ENCODE results near the gene LDLR.

- TF ChIP-seq CTCF (IDR thresholded peaks at IDR 0.05) (no peak), POLR2A (IDR thresholded peaks at IDR 0.05; ENCODE audit: low read depth) (no peak)
These were observed 91.1 kb downstream of the LDLR start for GRCh38 chr19:11180346-11180745.

All from esophagus muscularis mucosa (tissue), 3 donors.